Neural progenitor cell (in vitro differentiated cells): Measurements from ENCODE around the gene RGS5. TPM values are rescaled to one million over a fixed set of nuclear protein-coding genes. Genes with fewer than 3 reads are reported as not detected.

Experiments
- DNase-seq: peaks from one replicate; pipeline ENCODE4 v3.0.0-alpha.2; 2016; ENCODE audit warnings: low spot score
- H2AFZ ChIP-seq: fragments of 200-600 bp; sonication (generic); replicated peaks from 2 replicates; pipeline ENCODE4 v1.6.1; 2016; ENCODE audit warnings: antibody characterized with exemption
- H3F3A ChIP-seq: fragments of 200-600 bp; sonication (generic); 2 replicates; pipeline ENCODE4 v1.6.1; 2016; ENCODE audit warnings: antibody characterized with exemption, low read depth
- H3K27ac ChIP-seq: fragments of 200-600 bp; sonication (generic); 2 replicates; pipeline ENCODE4 v1.5.1; 2016; ENCODE audit warnings: mild to moderate bottlenecking
- H3K27me3 ChIP-seq: fragments of 200-600 bp; sonication (generic); 2 replicates; pipeline ENCODE4 v1.6.1; 2016; ENCODE audit warnings: mild to moderate bottlenecking, moderate library complexity
- H3K36me3 ChIP-seq: fragments of 200-600 bp; sonication (generic); 2 replicates; pipeline ENCODE4 v1.5.1; 2016
- H3K4me1 ChIP-seq: fragments of 200-600 bp; sonication (generic); 2 replicates; pipeline ENCODE4 v1.6.1; 2016; ENCODE audit warnings: mixed run types
- H3K4me2 ChIP-seq: fragments of 200-600 bp; sonication (generic); 2 replicates; pipeline ENCODE4 v1.6.1; 2016
- H3K4me3 ChIP-seq: fragments of 200-600 bp; sonication (generic); 2 replicates; pipeline ENCODE4 v1.5.1; 2016
- H3K79me2 ChIP-seq: fragments of 200-600 bp; sonication (generic); 2 replicates; pipeline ENCODE4 v1.6.1; 2016; ENCODE audit warnings: low read depth
- H3K9ac ChIP-seq: fragments of 200-600 bp; sonication (generic); 2 replicates; pipeline ENCODE4 v1.6.1; 2016
- H3K9me3 ChIP-seq: fragments of 200-600 bp; sonication (generic); 2 replicates; pipeline ENCODE4 v1.5.1; 2016; ENCODE audit warnings: low read depth
- H4K20me1 ChIP-seq: fragments of 200-600 bp; sonication (generic); 2 replicates; pipeline ENCODE4 v1.6.1; 2016; ENCODE audit warnings: low read depth
- H3K27ac Mint-ChIP-seq: 3 replicates; pipeline ENCODE4 v1.8.0; 2021; ENCODE audit warnings: mixed read lengths
- H3K27me3 Mint-ChIP-seq: 2 replicates; pipeline ENCODE4 v1.8.0; 2022; ENCODE audit warnings: low read depth, mild to moderate bottlenecking, inconsistent platforms, moderate library complexity, mixed read lengths; ENCODE audit not compliant: insufficient read depth
- H3K36me3 Mint-ChIP-seq: 3 replicates; pipeline ENCODE4 v1.8.0; 2021; ENCODE audit warnings: mixed read lengths
- H3K4me1 Mint-ChIP-seq: 3 replicates; pipeline ENCODE4 v1.8.0; 2021; ENCODE audit warnings: mixed read lengths
- H3K4me3 Mint-ChIP-seq: 3 replicates; pipeline ENCODE4 v1.8.0; 2021; ENCODE audit warnings: mild to moderate bottlenecking, moderate library complexity, mixed read lengths
- H3K9me3 Mint-ChIP-seq: 3 replicates; pipeline ENCODE4 v1.8.0; 2020; ENCODE audit warnings: mixed read lengths
- CTCF ChIP-seq: fragments of 200-600 bp; sonication (generic); IDR thresholded peaks from 2 replicates; pipeline ENCODE4 v1.5.1; 2017; ENCODE audit warnings: antibody characterized with exemption, mild to moderate bottlenecking
- EZH2 ChIP-seq: fragments of 200-600 bp; sonication (generic); IDR thresholded peaks from 2 replicates; pipeline ENCODE4 v1.6.1; 2017; ENCODE audit warnings: antibody characterized with exemption, mild to moderate bottlenecking, moderate library complexity
- EZH2phosphoT487 ChIP-seq: fragments of 200-600 bp; sonication (generic); IDR thresholded peaks from 2 replicates; pipeline ENCODE4 v1.6.1; 2017; ENCODE audit warnings: antibody characterized with exemption
- total RNA-seq: library from RNA; depleted of rRNA; stranded (reverse); fragments of >200 nt; gene quantifications from 2 replicates; pipeline ENCODE4 v1.2.3, GENCODE V29; 2015; ENCODE audit warnings: low replicate concordance

Gene RGS5
- total RNA-seq, 1 donor from 2014 or later, result 8.0 TPM

DNA sequence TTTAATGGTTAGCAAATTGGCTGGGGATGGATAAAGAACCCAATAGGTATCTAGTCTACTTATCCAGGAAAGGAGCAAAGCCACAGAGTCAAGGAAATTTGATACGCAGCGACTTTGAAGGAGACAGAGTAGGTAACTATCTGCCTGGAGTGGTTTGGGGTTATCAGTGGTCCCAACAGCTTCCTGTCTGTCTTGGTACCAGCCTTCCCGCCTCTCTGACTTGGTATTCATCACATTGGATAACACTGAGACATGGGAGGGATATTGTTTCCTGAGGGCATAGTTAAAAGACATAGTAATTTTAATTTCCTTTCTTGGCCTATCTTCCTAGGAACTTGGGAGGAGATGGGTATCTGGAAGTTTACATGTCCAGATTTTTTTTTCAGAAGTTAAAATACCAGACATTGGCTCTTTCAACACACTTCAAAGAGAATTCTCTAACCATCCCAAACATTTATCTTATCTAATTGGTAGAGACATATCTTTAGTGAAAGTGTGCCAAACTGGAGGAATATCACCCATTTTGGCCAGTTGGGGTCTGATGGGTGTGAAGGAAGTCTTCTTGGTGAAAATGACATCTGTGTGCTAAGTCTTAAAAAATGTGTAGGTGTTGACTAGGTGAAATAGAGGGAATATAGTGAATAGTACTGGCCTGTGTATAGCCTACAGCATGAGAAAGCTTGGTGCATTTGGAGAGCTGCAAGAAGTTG is 65.0 kb downstream of the RGS5 start:
- no peaks in the 10 kb centered on the region for H3K9me3 Mint-ChIP-seq
- no peak overlapping the region for H3K9ac ChIP-seq
- H4K20me1 ChIP-seq, result no peaks in the 10 kb centered on the region
- no peaks in the 10 kb centered on the region for H3K9me3 ChIP-seq
- H3K27me3 Mint-ChIP-seq, result peaks cover 4% of the 10 kb centered on the region
- H3K4me1 Mint-ChIP-seq, result no peaks in the 10 kb centered on the region
- no peak overlapping the region for H3K4me2 ChIP-seq
- no peak overlapping the region for H3K4me3 ChIP-seq
- H3K27me3 ChIP-seq, result no peaks in the 10 kb centered on the region
- no peak overlapping the region for H3K4me3 Mint-ChIP-seq
- no peaks in the 10 kb centered on the region for H3K79me2 ChIP-seq
- no peak for TF ChIP-seq CTCF
- no peak overlapping the region for H3K27ac Mint-ChIP-seq
- no peaks in the 10 kb centered on the region for H3K36me3 ChIP-seq
- no peak for DNase-seq
- H3K27ac ChIP-seq, result no peak overlapping the region
- H3K36me3 Mint-ChIP-seq, result no peaks in the 10 kb centered on the region
- peaks cover 5% of the 10 kb centered on the region for H3K4me1 ChIP-seq
- no peak overlapping the region for H2AFZ ChIP-seq
- H3F3A ChIP-seq, result no peaks in the 10 kb centered on the region

- peaks cover 3% of the 10 kb centered on the region for H3K27me3 Mint-ChIP-seq
- Histone ChIP-seq H3F3A (no peaks in the 10 kb centered on the region), H3K36me3 (no peaks in the 10 kb centered on the region), H4K20me1 (no peaks in the 10 kb centered on the region), H3K27me3 (no peaks in the 10 kb centered on the region), H3K4me1 (peaks cover 5% of the 10 kb centered on the region), H3K27ac (no peak overlapping the region), H3K4me3 (no peak overlapping the region), H3K4me2 (no peak overlapping the region), H3K9ac (no peak overlapping the region), H2AFZ (no peak overlapping the region), H3K79me2 (no peaks in the 10 kb centered on the region), H3K9me3 (no peaks in the 10 kb centered on the region)
- no peak overlapping the region for H3K27ac Mint-ChIP-seq
- H3K4me3 Mint-ChIP-seq, result no peak overlapping the region
- H3K9me3 Mint-ChIP-seq, result no peaks in the 10 kb centered on the region
- no peak for DNase-seq
- TF ChIP-seq EZH2 (no peak), CTCF (no peak), EZH2phosphoT487 (no peak)
- H3K4me1 Mint-ChIP-seq, result no peaks in the 10 kb centered on the region
- no peaks in the 10 kb centered on the region for H3K36me3 Mint-ChIP-seq
Observed at GRCh38 chr1:163131981-163132380, 70.7 kb downstream of the RGS5 start.

DNA sequence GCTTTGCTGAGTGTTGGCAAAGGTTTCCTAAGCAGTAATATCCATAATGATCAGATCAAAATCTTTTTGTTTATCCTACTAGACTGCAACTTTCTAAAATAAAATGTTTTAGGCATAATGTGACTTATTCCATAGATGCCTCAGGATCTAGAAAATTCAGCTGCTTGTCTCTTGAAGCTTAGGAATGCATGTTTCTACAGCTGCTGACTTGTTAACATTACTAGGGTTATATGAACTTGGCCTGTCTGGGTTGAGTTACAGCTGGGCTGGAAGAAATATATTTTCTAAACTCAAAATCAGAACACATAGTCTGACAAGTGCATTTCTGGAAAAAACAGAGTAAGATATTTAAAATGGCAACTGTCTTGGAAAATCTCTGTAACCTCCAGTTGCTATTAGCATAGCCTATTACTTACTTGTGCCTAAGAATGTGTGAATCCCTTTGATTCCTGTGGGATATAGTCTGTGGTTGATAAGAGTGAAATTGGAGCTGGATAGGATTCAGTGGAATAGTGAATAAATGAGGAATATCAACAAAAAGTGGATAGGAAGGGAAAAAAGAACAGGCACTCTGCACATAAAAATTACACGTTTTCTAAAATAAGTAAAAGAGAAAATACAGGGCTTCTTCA is 72.4 kb downstream of the RGS5 start:
- H3K4me2 ChIP-seq, result no peak overlapping the region
- H3K36me3 Mint-ChIP-seq, result no peaks in the 10 kb centered on the region
- H2AFZ ChIP-seq, result no peak overlapping the region
- no peak overlapping the region for H3K27ac Mint-ChIP-seq
- TF ChIP-seq EZH2phosphoT487 (no peak), CTCF (no peak), EZH2 (no peak)
- H3K27me3 ChIP-seq, result no peaks in the 10 kb centered on the region
- no peaks in the 10 kb centered on the region for H4K20me1 ChIP-seq
- H3K4me1 Mint-ChIP-seq, result no peaks in the 10 kb centered on the region
- no peaks in the 10 kb centered on the region for H3K9me3 Mint-ChIP-seq
- H3K4me3 ChIP-seq, result no peak overlapping the region
- H3F3A ChIP-seq, result no peaks in the 10 kb centered on the region
- DNase-seq, result no peak
- H3K4me3 Mint-ChIP-seq, result no peak overlapping the region
- no peaks in the 10 kb centered on the region for H3K36me3 ChIP-seq
- no peak overlapping the region for H3K27ac ChIP-seq
- no peaks in the 10 kb centered on the region for H3K9me3 ChIP-seq
- no peaks in the 10 kb centered on the region for H3K79me2 ChIP-seq
- H3K27me3 Mint-ChIP-seq, result peaks cover 3% of the 10 kb centered on the region
- H3K9ac ChIP-seq, result no peak overlapping the region
- H3K4me1 ChIP-seq, result peaks cover 5% of the 10 kb centered on the region
